HG03521 (cell line): Measurements from ENCODE around the gene AQP12B.
"Not testable (repeated sequence)": the region's sequence is repeated elsewhere in the genome, so short reads cannot be mapped to it uniquely, and the experiment has no call there.

Experiments
- ATAC-seq: cut with Tn5 transposase; IDR thresholded peaks from one replicate; pipeline ENCODE4 v1.9.1; 2021; ENCODE audit warnings: mild to moderate bottlenecking, moderate library complexity; ENCODE audit not compliant: unreplicated experiment

AQP12B gene

GRCh38 chr2:240682431-240683224, at the start of gene AQP12B:
Gene AQP12B, minus strand, starts transcription at chr2:240682885. Its CDS starts 48 bp downstream, at chr2:240682837.
- ATAC-seq = not testable (repeated sequence)

GRCh38 chr2:240732184-240732583, 49.5 kb upstream of the AQP12B start:
- ATAC-seq = no peak

GRCh38 chr2:240731178-240731545, 48.5 kb upstream of the AQP12B start:
- no peak for ATAC-seq

GRCh38 chr2:240730501-240731177, 48.0 kb upstream of the AQP12B start:
- ATAC-seq = no peak

GRCh38 chr2:240728827-240729226, 46.1 kb upstream of the AQP12B start:
- no peak for ATAC-seq

GRCh38 chr2:240728361-240728760, 45.7 kb upstream of the AQP12B start:
- ATAC-seq = no peak

GRCh38 chr2:240727913-240728312, 45.2 kb upstream of the AQP12B start:
- ATAC-seq = no peak

- no peak for ATAC-seq
These were observed 44.8 kb upstream of the AQP12B start for GRCh38 chr2:240727439-240727838.

- no peak for ATAC-seq
These were observed 44.2 kb upstream of the AQP12B start for GRCh38 chr2:240726876-240727275.

- ATAC-seq = no peak
These were observed 43.0 kb upstream of the AQP12B start for GRCh38 chr2:240725671-240726070.

- ATAC-seq = no peak
These were observed 42.6 kb upstream of the AQP12B start for GRCh38 chr2:240725266-240725665.

GRCh38 chr2:240724431-240724830, 41.7 kb upstream of the AQP12B start:
- no peak for ATAC-seq

- no peak for ATAC-seq
These were observed 41.2 kb upstream of the AQP12B start for GRCh38 chr2:240723851-240724250.

GRCh38 chr2:240722796-240723735, 40.4 kb upstream of the AQP12B start:
- no peak for ATAC-seq

- ATAC-seq = no peak
These were observed 39.7 kb upstream of the AQP12B start for GRCh38 chr2:240722376-240722775.

- ATAC-seq = no peak
These were observed 39.0 kb upstream of the AQP12B start for GRCh38 chr2:240721596-240722180.

GRCh38 chr2:240720686-240721595, 38.3 kb upstream of the AQP12B start:
- ATAC-seq = no peak

GRCh38 chr2:240719676-240720545, 37.2 kb upstream of the AQP12B start:
- no peak for ATAC-seq
